GM12891 (cell line): ENCODE data around the gene ALCAM.

Experiments
- DNase-seq: peaks from one replicate; pipeline ENCODE4 v3.0.0; 2011; ENCODE audit warnings: low spot score; ENCODE audit not compliant: insufficient read length
- FAIRE-seq: peaks from 2 replicates; lab custom pipeline; 2011; peaks lifted over from hg19 to GRCh38; lab: Jason Lieb, UNC
- PAX5 ChIP-seq: IDR thresholded peaks from 2 replicates; pipeline ENCODE4 v1.6.1; 2011; ENCODE audit warnings: low read length, moderate library complexity, mild to moderate bottlenecking; ENCODE audit not compliant: insufficient read depth, severe bottlenecking
- POLR2A ChIP-seq: IDR thresholded peaks from 2 replicates; pipeline ENCODE4 v1.6.1; 2011; ENCODE audit warnings: low read depth, low read length, control low read depth
- POLR2AphosphoS5 ChIP-seq: IDR thresholded peaks from 2 replicates; pipeline ENCODE4 v1.6.1; 2011; ENCODE audit warnings: low read depth, low read length, control low read depth
- POU2F2 ChIP-seq: IDR thresholded peaks from 2 replicates; pipeline ENCODE4 v1.6.1; 2011; ENCODE audit warnings: low read depth, mild to moderate bottlenecking, control low read depth, low read length, moderate library complexity
- SPI1 ChIP-seq: IDR thresholded peaks from 2 replicates; pipeline ENCODE4 v1.6.1; 2011; ENCODE audit warnings: low read depth, low read length, control low read depth
- TAF1 ChIP-seq: IDR thresholded peaks from 2 replicates; pipeline ENCODE4 v1.6.1; 2011; ENCODE audit warnings: low read depth, low read length, control low read depth

ALCAM gene

DNA sequence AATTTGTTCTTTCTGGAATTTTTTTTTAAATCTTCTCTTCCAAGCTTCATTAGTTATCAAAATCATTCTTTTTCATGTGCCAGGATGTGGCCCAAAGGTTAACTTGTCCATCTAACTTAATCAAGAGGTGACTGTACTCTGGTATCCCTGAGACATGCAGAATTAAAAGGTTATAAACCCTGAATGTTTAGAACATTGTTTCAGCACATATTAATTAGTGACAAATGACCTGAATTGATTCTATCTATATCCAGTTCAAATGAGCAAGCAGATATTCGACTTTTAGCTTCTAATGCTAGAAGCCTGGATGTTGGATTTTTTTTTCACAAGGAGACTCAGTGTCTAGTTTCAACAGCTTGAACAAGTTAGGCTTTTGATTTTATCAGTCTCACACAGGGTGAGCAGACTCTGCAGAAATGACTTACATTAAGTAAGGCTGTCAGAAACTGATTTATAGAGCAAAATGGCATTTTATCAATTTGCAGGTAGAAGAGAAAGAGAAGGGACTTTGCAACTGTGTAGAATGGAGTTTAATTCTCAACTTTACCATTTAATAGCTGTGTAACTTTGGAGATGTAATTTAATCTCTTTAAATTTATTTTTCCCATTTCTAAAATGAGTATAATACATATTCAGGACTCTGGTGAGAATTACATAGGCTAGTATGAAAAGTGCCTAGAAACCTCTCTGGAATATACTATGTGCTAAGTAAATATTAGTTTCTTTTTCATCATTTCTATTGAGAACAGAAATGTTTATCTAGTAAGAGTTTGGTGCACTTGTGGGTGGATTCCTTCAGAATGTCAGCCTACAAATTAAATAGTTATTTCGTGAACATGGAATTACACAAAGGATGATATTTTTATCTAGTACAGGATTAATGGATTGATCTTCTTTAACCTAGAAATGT is 100.0 kb downstream of the ALCAM start:
- DNase-seq (no peak), FAIRE-seq (no peak)

DNA sequence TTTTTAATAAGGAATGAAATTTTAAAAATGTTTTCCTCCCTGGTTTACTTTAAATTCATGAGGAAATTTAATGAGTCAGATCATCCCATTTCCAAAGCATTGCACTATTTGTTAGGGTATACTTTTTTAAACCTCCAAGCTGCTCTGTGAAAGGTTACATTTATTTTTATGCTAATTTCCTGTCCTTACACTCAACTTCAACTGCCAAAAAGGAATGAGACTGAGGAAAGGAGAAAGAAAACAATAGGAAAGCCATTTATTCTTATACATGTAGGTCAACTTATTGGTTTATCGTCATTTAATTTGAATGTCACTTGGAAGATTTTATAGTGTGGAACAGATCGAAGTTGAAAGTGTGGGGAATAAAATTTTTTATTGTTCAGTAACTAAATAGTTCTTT is 104.1 kb downstream of the ALCAM start:
- no peak for FAIRE-seq
- TF ChIP-seq POU2F2 (no peak), PAX5 (no peak), SPI1 (no peak), TAF1 (no peak), POLR2A (no peak), POLR2AphosphoS5 (no peak)
- DNase-seq, result no peak

More for the DNA sequence above, 100.0 kb downstream of the ALCAM start:
- no peak for TF ChIP-seq POLR2A
- TF ChIP-seq POLR2AphosphoS5, result no peak
- TF ChIP-seq PAX5, result no peak
- TF ChIP-seq POU2F2, result no peak

DNA sequence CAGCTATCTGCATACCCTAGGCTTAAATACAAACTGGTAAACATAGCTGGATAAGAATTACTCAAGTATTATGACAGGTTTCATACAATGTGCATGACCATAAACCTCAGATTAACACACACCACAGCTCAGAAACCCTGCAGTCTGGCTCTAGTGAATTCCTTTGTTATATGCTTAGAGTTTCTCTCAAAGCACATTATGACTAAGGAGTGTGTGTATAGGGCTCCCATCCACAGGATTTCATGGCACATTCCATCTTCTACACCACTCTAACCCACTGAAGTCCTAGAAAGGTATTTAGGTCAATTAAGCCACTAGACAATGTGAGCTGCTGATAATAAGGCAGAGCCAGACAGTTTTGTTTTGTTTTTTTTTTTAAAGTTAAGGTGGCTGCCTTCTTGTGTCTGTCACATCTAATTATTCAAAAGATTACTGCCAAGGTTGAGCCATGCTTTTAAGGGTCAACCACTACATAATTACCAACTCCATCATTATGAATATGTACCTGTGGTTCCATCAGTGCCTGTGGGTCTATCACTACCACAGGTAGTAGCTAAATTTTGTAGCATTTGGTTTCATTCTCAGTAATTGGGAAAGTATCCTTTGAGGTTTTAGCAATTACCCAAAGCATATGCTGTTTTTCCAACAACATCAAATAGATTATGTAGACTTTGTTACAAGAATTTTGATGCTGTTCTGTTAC is 107.0 kb downstream of the ALCAM start:
- no peak for DNase-seq
- TF ChIP-seq TAF1 (no peak), PAX5 (no peak), POLR2A (no peak), SPI1 (no peak), POU2F2 (no peak), POLR2AphosphoS5 (no peak)
- FAIRE-seq, result peak; percentile 59

DNA sequence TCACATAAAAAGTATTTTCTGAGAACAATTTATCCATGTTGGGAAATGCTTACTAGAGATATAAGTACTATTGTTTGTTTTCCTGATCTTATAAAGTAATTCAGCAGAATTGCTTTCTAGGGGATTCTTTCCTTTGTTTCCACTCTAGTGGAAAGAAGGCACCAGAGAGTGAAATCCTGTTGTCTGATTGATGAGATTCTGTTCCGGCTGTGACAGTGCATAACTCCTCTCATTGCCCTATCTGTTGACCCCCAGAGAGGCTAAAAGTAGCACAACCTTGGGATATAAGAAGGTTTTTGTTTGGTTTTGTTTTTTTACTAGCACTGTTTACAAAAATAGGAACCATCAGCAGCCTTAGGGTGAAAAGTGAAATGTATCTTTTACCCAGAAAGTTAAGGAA is 114.1 kb downstream of the ALCAM start:
- no peak for FAIRE-seq
- no peak for DNase-seq
- no peak for TF ChIP-seq SPI1
- TF ChIP-seq TAF1, result no peak
- no peak for TF ChIP-seq POLR2A
- no peak for TF ChIP-seq POLR2AphosphoS5
- no peak for TF ChIP-seq PAX5
- no peak for TF ChIP-seq POU2F2

DNA sequence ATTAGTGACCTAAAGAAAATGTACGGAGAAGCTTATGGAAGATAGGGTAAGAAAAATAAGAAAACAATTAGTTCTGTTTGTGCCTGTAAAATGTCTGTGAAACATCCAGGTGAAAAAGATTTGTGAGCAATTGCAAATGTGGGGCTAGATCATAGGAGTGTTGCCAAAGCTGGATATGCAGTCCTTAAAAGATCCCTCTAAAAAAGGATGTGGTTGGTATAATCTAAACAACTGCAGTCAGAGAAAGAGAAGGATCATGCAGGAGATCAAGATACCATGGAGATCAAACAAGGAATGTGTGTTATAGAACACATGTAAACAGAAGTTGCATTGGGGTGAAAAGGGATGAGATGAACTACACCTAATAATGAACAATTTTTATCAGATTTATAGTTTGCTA is 116.8 kb downstream of the ALCAM start:
- DNase-seq (no peak), FAIRE-seq (no peak)
- no peak for TF ChIP-seq TAF1
- no peak for TF ChIP-seq PAX5
- TF ChIP-seq POLR2A, result no peak
- TF ChIP-seq POLR2AphosphoS5, result no peak
- no peak for TF ChIP-seq POU2F2
- TF ChIP-seq SPI1, result no peak

DNA sequence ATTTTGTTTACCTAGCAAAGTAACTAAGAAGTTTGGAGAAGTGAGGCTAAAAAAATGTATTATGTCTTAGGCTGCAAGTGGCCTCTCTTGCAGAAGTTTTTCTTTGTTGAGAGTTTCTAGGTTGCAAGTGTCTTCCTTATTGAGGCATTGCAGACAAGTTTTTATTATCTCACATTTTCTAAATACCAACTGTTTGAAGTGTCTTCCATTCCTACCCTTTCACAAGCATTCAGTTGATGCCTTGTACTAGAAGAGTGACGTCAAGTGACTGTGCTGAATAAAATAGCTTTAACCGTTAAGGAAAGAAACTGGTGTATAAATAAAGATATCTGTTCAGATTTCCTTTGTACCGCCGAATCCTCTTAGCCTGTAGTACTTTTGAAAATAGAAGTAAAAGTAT is 123.3 kb downstream of the ALCAM start:
- DNase-seq (no peak), FAIRE-seq (no peak)
- no peak for TF ChIP-seq PAX5
- TF ChIP-seq POLR2AphosphoS5, result no peak
- no peak for TF ChIP-seq POLR2A
- TF ChIP-seq TAF1, result no peak
- TF ChIP-seq SPI1, result no peak
- no peak for TF ChIP-seq POU2F2

DNA sequence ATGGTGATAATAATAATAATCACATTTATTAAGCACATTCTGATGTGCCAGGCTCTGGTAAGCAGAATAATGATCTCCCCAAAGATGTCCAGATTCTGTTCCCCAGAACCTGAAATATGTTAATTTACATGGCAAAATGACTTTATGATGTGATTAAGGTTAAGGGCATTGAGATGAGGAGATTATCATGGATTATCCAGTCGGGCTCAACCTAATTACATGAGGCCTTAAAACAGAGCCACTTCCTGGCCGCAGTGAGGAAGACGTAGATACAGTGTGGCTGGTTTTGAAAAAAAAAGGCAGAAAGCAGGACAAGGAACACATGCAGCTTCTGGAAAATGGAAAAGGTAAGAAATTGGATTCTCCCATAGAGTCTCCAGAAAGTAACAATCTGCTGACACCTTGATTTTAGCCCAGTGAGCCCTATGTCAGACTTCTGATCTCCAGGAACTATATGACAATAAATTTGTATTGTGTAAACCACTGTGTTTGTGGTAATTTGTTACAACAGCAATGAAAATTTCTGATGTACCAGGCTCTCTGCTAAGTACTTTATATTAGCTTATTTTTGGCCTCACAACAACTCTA is 126.7 kb downstream of the ALCAM start:
- FAIRE-seq (no peak), DNase-seq (no peak)
- TF ChIP-seq PAX5, result no peak
- no peak for TF ChIP-seq POLR2A
- no peak for TF ChIP-seq POU2F2
- no peak for TF ChIP-seq POLR2AphosphoS5
- TF ChIP-seq SPI1, result no peak
- TF ChIP-seq TAF1, result no peak

DNA sequence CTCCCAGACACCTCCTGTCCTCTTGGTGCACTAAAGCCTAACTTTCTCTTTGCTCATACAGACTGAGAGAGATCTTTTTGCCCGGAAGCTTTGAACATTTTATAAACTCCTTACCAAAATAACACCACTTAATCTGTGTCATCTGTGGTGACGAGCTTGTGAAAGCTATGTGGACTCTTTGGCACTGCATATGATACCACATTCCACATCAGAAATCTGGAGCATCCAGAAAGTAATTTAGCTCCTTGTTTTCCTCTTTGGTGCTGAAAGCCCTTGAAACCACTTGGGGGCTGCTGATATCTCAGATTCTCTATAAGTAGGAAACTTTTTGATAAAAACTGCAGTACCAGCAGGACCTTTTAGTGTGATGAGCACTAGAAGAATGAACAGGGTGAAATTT is 128.3 kb downstream of the ALCAM start:
- DNase-seq (no peak), FAIRE-seq (no peak)
- TF ChIP-seq PAX5 (no peak), POLR2AphosphoS5 (no peak), POU2F2 (no peak)

DNA sequence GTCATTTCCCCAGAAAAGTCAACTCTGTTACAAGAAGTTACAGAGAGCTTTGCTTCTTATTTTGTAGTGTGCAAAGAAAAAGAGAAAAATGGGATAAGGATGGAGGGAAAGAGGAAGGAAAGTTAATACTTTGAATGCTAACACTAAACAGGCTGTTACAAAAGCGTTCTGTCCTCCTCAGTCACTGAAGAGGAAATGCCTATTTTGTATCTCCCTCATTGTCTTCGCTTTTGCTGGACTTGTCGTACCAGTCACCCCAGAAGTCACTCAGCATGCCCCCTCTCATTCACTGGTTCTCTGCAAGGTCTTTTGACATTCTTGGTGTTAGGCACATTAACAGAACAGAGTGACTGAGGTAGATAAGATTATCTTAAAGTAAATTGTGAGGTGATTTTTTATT is 129.6 kb downstream of the ALCAM start:
- DNase-seq, result no peak
- FAIRE-seq, result no peak
- no peak for TF ChIP-seq SPI1
- no peak for TF ChIP-seq POLR2A
- TF ChIP-seq PAX5, result no peak
- no peak for TF ChIP-seq TAF1
- no peak for TF ChIP-seq POU2F2
- TF ChIP-seq POLR2AphosphoS5, result no peak
